Left ventricle myocardium superior (tissue), 1 donor: Measurements from ENCODE around the gene C10orf71. TPM values are rescaled to one million over a fixed set of nuclear protein-coding genes. Genes with fewer than 3 reads are reported as not detected.

Experiments used
- ATAC-seq: fragments of 200-7000 bp; cut with Tn5 transposase; one replicate; pipeline ENCODE4 v1.9.1; 2020; ENCODE audit warnings: mild to moderate bottlenecking, moderate library complexity
- DNase-seq: peaks from one replicate; pipeline ENCODE4 v3.0.0-alpha.2; 2020
- intact Hi-C: fragments of 100-400 bp; cut with micrococcal nuclease; formaldehyde crosslinking; loops from one replicate; pipeline ENCODE4 v1.11.0; 2022
- total RNA-seq: library from RNA; stranded (reverse); fragmentation: NEBNext Ultra II Directional; extraction: Animal tissue kit (Norgen Biotek cat#: 25700); gene quantifications from one replicate; pipeline ENCODE4 v1.2.1, GENCODE V29; 2021
- donor health status: DM: no; HTN: yes; CAD: no; lungs with severe emphysema.

The C10orf71 gene
- total RNA-seq, 1 donor from 2014 or later: 126 TPM

DNA sequence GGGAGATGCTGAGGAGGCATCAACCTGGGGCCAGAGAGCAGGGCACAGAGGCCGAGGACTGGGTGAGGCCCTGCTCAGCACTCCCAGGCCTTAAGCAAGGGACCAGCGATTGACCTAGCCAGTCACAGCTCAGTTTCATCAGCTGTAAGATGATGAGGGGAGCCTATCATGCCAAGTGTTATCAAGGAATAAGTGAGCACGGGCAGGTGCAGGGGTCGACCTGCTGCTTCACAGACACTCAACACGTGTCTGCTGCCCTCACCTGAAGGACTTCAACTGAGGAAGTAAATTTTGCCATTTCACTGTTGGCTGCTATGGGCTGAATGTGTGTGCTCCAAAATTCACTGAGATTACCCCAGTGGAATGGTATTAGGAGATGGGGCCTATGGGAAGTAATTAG lies 9.9 kb downstream of the C10orf71 start:
- intact Hi-C loops: no loop called here
- no peak for DNase-seq
- no peak for ATAC-seq

DNA sequence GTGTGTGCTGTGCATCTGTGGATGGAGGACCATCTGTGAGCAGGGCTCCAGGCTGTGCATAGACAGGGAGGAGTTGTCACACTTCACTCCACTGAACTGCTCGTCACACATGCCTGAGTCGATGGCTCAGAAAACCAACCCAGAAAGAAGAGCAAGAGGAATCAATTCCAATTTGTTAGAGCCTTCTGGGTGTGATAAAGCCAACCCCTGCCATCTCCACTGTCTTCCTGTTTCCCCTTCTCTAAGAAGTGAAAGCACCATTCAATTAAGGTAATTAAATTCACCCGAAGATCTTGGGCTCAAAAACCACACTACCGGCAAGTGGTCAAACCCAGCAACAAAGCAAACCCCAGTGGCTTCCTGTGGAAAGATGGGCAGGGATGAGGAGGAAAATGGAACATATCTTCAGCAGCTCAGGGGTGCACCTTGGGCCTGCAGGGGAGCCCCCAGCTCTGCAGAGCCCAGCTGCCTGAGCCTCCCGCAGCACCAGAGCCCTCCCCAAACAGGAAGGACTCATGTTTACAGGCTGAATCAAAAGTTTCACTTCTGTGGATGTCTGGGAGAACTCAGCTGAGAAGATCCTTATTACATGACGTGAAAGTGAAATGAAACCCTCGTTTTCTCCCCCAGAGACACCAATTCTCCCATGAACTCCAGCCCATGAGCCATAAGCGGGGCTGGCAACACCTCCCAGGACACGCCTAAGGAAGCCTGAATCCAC lies 10.9 kb downstream of the C10orf71 start:
- ATAC-seq (peak; percentile 5), DNase-seq (no peak)
- intact Hi-C loops: no loop called here

DNA sequence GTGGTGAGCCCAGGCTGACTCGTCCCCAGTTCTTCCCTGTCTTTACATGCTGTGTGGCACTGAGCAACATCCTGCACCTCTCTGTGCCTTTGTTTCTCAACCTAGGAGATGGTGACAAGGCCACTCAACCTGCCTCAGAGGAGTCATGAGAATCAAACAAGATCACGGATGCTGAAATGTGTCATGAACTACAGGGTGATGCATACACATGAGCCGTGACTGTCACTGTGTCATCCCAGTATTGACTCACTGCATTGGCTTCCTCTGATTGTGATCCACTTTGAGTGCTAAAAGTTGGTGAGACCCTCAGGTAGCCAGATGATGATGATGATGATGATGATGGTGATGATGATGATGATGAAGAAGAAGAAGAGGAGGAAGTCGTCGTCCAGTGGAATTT lies 11.5 kb downstream of the C10orf71 start:
- DNase-seq (no peak), ATAC-seq (no peak)
- intact Hi-C loops: no loop called here

DNA sequence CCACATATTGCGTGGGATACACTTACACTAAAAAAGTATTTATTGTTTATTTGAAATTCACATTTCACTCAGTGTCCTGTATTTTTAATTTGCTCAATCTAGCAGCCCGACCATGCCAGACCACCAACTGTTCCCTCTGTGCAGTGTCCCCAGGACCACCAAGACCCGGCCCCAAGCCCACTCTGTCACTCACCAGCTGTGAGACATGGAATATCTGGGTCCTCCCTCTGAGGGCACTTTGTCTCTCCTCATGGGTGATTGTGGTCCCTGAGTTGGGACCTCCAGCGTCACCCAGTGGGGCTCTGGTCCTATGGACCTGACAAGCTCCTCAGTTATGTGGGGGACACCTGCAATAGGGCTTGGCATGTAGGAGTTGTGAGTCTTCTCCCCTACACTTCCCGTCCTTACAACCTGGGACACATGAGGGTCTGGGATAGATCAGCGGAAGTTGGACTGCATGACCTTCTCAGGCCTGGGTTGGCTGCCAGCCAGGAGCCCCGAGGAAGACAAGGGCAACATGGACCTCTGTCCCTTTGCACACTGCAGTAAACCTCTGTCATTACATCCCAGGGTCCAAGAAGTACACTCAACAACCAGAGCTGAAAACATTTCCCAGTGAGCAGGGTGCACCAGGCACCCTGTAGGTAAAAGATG lies 12.1 kb downstream of the C10orf71 start:
- ATAC-seq (peak; percentile 43), DNase-seq (peak; percentile 68)
- intact Hi-C loops: no loop called here

DNA sequence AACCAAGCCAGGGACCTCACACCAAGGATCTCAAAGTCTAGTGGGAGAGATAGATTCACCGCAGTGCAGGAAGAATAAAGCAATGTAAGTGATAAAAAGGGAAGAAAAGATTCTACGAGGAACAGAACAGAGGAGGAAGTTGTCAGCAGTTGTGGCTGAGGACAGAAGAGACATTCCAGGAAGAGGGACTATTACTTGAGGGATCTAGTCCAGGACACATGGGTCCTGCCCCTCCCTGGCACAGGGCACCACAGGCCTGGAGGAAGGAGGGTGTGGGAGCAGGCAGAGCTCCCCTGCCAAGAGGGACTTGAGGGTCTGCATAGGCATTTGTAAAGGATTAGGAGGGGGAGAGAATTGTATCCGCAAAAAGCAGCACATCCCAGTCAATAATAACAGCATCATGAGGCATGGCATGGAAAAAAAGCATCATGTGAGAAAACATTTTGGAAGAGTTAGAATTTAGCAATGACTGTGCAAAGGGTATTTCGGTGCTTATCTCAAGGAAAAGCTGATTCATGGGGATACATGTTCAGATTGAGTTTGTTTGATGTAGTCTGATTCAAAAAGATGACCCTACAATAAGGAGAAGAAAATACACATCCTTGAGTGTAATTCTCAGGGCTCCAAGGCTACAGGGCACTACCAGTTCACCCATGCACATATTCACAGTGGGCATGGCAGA lies 12.7 kb downstream of the C10orf71 start:
- peak; percentile 30 for ATAC-seq
- no peak for DNase-seq
- intact Hi-C loops: no loop called here

DNA sequence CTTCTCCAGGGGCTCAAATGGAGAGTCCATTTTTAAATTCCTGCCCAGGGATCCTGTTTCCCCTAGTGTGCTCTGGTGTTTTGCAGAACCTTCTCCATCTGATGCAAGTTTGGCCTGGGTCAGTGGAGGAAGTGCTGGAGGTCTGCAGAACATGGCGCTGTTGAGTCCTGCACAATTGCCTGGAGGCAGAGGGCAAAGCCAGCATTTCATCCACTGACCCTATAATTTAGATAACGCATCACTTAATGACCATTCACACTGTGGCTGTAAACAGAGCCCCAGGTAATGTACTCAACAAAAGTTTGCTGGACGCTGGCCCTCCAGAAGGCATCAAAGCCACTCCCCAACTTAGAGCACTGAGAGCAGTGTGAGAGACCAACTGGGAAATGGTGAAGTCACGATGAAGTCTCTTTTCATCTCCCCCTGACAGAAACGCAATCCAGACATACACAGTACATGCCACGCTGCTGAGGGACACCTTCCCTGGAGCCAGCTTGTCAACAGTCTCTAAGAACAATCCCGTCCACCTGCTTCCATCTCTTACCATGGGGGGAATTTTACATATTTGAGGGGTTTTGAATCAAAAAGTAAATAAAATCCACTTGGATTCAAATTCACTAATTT lies 13.4 kb downstream of the C10orf71 start:
- peak; percentile 22 for ATAC-seq
- intact Hi-C loops: no loop called here
- no peak for DNase-seq

DNA sequence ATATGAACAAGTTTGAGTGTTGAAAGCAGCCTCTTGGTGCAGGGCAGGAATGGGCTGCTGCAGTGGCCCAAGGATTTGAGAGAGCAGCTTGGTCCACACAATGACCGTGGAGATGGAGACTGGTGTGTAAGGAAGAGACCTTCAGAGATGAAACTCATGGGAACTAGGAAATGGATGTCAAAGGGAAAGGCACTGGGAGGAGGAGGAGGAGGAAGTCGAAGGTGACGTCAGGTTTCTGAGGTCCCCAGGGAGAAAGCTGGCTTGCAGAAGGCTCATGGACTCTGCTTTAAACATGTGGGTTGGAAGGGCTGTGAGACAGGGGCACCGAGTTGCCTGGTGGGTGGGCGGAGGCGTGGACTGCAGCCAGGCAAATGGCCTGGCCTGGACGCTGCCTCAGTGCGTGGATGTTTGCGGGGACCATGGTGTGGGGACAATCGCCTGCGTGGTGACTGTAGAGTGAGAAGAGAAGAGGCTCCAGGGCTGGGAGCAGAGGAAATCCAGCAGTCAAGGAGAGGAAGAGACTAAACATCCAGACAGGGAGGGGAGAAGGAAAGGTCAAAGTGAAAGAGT lies 14.6 kb downstream of the C10orf71 start:
- no peak for DNase-seq
- intact Hi-C loops: no loop called here
- no peak for ATAC-seq

DNA sequence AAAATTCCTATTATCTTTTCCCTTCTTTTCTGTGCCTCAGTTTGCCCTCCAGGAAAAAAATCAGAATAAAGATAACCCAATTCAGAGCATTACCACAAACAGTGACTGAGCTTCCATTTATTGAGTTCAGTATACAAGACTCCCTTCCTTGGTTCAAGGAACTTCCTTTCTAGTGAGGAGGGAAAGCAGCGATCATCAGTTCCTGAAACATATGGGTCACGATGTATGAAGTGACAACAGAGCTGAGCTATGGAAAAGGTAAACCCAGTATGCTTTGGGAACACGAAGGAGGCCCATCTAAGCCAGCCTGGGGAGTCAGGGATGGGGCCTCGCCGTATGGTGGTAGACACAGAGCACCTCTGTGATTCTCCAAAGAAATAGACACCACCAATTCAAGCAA lies 15.8 kb downstream of the C10orf71 start:
- DNase-seq (no peak), ATAC-seq (no peak)
- intact Hi-C loops: no loop called here

DNA sequence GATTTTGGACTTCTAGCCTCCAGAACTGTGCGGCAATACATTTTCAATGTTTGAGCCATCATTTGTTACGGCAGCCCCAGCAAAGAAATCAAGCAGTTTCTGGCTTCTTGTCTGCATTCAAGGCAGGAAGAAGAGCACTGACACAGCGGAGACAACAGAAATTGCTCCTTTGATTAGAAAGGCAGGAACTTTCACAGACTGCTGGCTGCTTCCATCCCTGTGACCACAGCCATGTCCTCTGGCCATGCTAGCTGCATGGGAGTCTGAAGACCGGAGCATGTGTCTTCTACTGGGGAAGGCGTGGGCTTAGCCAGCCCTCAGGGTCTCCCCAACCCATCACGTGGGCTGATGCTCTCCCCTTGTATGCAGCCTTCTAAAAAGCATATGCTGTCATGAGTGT lies 19.1 kb downstream of the C10orf71 start:
- ATAC-seq (no peak), DNase-seq (no peak)
- intact Hi-C loops: no loop called here

DNA sequence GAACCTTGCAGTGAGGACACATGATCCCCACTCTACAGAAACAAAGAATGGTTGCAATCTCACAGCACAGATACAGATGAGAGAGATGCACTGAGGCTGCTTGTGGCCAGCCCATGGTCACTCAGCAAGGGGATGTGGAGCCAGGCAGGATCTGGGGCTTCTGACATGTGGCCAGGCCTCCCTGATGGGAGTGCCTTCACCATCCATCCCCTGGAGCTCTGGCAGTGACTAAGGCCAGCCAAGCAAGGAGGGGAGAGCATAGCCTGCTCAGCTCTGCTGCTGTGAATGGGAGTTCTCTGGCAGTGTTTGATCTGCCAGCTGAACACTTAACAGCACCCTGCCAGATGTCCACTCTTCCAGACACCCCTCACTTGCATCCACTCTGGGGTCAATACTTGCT lies 19.8 kb downstream of the C10orf71 start:
- DNase-seq (no peak), ATAC-seq (no peak)
- intact Hi-C loops: no loop called here

DNA sequence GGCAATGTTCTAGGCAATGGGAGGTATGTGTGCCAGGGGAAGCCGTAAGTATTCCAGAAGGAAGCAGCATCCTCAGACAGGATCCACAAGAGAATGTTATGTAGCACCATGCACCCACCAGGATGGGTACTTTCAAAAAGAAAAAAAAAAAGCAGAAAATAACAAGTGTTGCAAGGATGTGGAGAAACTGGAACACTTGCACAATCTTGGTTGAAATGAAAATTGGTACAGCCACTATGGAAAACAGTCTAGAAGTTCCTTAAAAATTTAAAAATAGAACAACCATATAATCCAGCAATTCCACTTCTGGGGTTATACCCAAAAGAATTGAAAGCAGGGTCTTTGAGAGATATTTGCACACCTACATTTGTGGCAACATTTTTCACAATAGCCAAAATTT lies 20.2 kb downstream of the C10orf71 start:
- DNase-seq (no peak), ATAC-seq (no peak)
- intact Hi-C loops: no loop called here

DNA sequence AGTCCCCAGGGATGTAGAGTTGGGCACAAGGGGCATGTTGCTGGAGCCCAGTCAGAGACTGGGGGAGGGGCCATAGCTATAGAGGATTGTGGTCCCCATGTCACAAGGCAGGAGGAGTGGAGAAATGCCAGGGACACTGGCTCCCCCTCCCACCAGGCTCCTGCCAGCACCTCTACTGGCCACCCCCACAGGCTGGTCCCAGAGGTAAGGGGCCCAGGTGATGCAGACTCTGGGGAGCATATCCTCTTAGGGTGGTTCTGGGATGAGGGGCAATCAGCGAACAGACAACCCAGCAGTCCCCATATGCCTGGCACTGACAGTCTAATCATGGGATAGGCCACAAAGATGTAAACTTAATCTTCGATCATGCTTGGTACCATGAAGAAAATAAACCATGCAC lies 21.2 kb downstream of the C10orf71 start:
- no peak for ATAC-seq
- DNase-seq: no peak
- intact Hi-C loops: no loop called here

DNA sequence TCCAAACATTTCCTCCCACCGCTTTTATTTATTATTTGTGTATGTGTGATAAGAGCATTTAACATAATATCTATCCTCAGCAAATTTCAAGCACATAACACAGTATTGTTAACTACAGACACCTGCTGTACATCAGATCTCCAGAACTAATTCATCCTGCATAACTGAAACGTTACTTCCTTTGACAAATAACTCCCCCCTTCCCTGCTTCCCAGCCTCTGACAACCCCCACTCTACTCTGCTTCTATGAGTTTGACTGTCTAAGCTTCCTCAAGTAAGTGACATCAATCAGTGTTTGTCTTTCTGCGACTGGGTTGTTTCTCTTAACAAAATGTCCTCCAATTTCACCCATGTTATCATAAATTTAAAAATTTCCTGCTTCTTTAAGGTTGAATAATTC lies 22.1 kb downstream of the C10orf71 start:
- intact Hi-C loops: no loop called here
- DNase-seq (no peak), ATAC-seq (no peak)

DNA sequence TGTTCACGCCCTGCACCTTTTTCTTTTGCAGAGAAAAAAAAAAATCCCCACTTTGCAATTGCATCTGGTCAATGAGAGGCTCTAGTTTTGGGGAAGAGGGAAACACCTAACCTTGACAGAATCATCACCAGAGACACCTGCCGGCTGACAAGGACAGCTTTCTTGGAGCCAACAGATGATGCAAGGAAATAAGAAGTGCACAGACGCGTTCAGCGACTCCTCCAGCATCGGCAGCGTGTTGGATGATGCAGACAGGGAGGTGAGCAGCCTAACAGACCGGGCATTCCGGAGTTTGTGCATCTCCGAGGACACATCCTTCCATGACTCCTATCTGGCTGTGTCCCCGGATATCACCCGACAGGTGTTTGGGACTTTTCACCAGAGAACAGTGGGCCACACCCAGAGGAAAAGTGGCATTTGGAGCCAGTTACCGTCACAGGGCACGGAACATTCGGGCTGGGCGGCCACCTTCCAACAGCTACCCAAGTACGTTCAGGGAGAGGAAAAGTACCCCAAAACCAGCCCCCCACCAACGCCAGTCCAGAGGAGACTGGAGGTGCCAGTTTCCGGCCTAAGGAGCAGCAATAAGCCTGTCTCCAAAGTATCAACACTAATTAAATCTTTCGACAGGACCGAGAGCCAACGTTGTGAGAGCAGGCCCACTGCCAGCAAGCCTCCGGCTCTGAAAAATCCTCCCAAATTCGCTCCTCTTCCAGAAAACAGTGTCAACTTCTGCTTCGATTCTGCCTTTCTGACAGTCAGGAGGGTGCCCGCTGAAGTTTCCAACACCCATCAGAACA lies 23.6 kb downstream of the C10orf71 start:
- DNase-seq (no peak), ATAC-seq (no peak)
- intact Hi-C loops: no loop called here

DNA sequence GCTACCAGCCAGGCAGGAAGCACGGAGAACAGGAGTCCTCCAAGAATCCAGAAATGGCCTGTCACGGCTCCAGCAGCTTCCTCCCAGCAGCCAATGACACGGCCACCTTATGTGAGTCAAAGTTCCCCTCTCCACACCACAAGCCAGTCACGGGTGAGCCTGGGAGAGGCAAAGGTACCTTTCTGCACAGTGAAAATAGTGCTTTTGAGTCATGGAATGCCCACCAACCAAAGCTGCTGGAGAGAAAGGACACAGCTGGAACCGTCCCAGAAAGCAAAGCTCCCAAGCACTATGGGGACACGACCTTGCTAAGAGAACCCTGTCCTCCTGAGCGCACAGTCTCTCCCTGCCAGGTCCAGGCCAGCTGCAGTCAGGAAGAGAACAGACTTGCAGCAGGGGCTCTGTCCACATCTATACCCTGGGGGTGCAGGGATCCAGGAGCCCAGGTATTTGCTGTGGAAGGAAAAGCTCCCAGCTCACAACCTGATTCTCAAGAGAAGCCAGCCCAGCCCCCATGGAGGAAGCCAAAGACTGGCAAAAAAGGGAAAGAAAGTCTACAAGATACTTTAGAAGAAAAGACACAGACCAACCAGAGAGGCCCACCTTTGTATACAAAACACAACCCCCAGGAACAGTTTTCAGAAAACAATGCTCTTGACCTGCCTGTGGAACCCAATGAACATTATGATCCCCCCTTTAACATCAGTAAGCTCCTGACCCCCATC lies 24.4 kb downstream of the C10orf71 start:
- DNase-seq: peak; percentile 61
- intact Hi-C loops: no loop called here
- peak; percentile 87 for ATAC-seq

DNA sequence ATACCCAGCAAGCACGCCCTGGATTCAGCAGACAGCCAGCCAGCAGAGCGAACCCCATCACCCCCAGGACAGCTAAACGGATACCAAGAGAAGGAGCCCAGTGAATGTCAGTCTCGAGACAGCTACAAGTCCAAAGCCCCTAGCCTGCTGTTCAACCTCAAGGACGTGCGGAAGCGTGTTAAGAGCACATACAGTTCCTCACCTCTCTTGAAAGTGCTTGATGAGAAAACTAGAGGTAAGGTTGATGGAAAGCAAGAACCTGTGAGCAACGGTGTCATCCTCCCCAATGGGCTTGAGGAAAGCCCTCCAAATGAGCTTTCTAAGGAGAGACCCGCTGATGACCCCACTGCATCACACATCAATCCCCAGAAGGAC lies 24.9 kb downstream of the C10orf71 start:
- intact Hi-C loops: no loop called here
- ATAC-seq (no peak), DNase-seq (no peak)

DNA sequence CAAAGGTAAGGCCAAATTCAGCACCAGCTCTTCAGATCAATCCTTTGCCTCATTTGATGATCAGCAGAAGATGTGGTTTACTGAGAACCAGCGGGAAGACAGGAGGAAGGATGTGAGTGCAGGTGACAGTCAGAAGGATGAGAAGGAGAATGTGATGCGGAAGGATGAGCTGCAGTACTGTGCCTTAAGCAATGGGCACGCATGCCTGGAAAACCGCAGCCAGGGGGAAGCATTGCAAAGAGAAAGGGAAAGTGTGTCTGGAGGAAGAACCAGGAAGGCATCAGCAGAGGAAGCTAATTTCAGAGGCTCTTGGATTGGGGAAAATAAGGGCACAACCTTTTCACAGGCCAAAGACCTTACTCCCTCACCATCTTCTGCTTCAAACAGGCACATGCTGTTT lies 25.7 kb downstream of the C10orf71 start:
- ATAC-seq (no peak), DNase-seq (no peak)
- intact Hi-C loops: no loop called here

DNA sequence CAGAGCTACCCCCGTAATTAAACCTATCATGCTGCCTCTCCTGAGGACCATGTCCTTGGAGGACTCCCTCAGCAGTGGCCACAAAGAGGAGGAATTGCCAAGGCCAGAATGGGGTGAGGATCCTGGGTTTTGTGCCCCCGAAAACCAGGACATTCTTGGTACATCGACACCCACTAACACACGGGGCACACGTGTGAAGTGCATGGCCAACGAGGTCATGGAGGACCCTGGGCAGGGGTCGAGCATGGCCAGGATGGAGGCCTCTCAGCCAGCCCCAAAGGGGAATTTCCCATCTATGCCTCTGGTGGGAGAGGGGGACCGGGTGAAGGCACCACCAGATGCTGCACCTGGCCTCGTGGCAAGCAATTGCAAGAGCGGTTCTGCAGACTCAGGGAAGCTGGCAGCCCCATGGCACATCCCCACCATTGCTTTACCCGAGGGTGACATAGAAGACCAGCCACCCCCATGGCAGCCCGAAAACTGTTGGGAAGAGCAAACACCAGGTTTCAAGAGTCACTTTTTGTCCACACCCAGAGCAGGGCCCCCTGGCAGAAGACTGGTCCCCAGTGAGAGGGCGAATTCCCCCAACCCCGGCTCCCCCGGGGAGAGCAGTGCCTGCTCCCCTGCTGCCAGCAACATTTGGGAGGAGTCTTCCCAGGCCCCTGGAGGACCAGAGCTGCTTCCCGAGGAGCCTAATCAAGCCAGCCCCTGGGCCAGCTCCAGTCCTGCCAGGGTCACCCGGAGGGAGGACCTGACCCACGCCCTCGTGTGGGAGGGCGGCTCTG lies 26.4 kb downstream of the C10orf71 start:
- intact Hi-C loops: no loop called here
- ATAC-seq (no peak), DNase-seq (no peak)
